ENCODE results near the gene GPR82. TPM values are rescaled to one million over a fixed set of nuclear protein-coding genes. Genes with fewer than 3 reads are reported as not detected.

GPR82 gene
- total and polyA plus RNA-seq, 2 of the 8 experiments (the other 6 are each of a cell fraction or from before 2014, with no cell fraction given): not detected

GRCh38 chrX:41684138-41684537, 39.8 kb upstream of the GPR82 start (continued):
- TF ChIP-seq GTF2F1 (IDR thresholded peaks at IDR 0.05; ENCODE audit: borderline replicate concordance, low read depth, low read length) (no peak), RAD21 (IDR thresholded peaks at IDR 0.05 in 1 of 2, conservative IDR thresholded peaks at IDR 0.05 in 1 of 2; ENCODE audit: low read depth in 2 of 2, low read length in 2 of 2) (no peak), SRF (IDR thresholded peaks at IDR 0.05; ENCODE audit: low read depth, low read length) (no peak), HDAC2 (IDR thresholded peaks at IDR 0.05; ENCODE audit: borderline replicate concordance in 1 of 2, low read depth in 2 of 2, low read length in 2 of 2) (no peak), POU5F1 (IDR thresholded peaks at IDR 0.05; ENCODE audit: low read depth, low read length) (no peak)

All from H1 (cell line).